ENCODE data around the gene GOLGA6L2. TPM values are rescaled to one million over a fixed set of nuclear protein-coding genes. Genes with fewer than 3 reads are reported as not detected.

Gene GOLGA6L2
- polyA plus RNA-seq, 1 of the 3 experiments (the other 2 are of a cell fraction), result not detected

GRCh38 chr15:23402140-23402539, 44.9 kb downstream of the GOLGA6L2 start:
- no peaks in the 10 kb centered on the region for H3K9me3 ChIP-seq
- CTCF ChIA-PET, result no interaction called here
- H3K79me2 ChIP-seq (ENCODE audit: insufficient read depth), result no peaks in the 10 kb centered on the region
- TF ChIP-seq REST (IDR thresholded peaks at IDR 0.05; ENCODE audit: low read depth, low read length), result no peak
- no peak for TF ChIP-seq PBX3 (IDR thresholded peaks at IDR 0.05)
- no peak for TF ChIP-seq SIN3A (IDR thresholded peaks at IDR 0.05; ENCODE audit: borderline replicate concordance, low read depth, low read length)
- no peak for TF ChIP-seq GATA2 (CRISPR knock-in tag; IDR thresholded peaks at IDR 0.05)
- no peak for TF ChIP-seq FOXM1 (IDR thresholded peaks at IDR 0.05; ENCODE audit: low read depth)
- TF ChIP-seq RXRA (IDR thresholded peaks at IDR 0.05; ENCODE audit: borderline replicate concordance, low read depth), result no peak
- no peak for TF ChIP-seq USF1 (IDR thresholded peaks at IDR 0.05; ENCODE audit: borderline replicate concordance, low read depth)
- TF ChIP-seq NRF1 (IDR thresholded peaks at IDR 0.05; ENCODE audit: low read depth, low read length), result no peak
- TF ChIP-seq RFX5 (IDR thresholded peaks at IDR 0.05; ENCODE audit: low read length), result no peak
- TF ChIP-seq USF2 (IDR thresholded peaks at IDR 0.05; ENCODE audit: borderline replicate concordance, low read depth, low read length), result no peak
- TF ChIP-seq ELF1 (IDR thresholded peaks at IDR 0.05), result no peak
- TF ChIP-seq CHD2 (IDR thresholded peaks at IDR 0.05; ENCODE audit: low read length, partially characterized antibody), result no peak
- no peak for TF ChIP-seq EP300 (IDR thresholded peaks at IDR 0.05; ENCODE audit: borderline replicate concordance in 1 of 2, low read depth in 1 of 2, low read length in 1 of 2)
- POLR2A ChIA-PET, result no interaction called here
- H4K20me1 ChIP-seq (ENCODE audit: insufficient read depth), result no peaks in the 10 kb centered on the region
- no peaks in the 10 kb centered on the region for H3K4me1 ChIP-seq (ENCODE audit: control insufficient read depth in 1 of 2, insufficient read depth in 2 of 2, low read depth in 1 of 2, low read length in 1 of 2)
- H3K4me2 ChIP-seq, result no peak overlapping the region
- no peaks in the 10 kb centered on the region for H3F3A ChIP-seq (replicated peaks; ENCODE audit: insufficient read depth)
- H3K27ac ChIP-seq (ENCODE audit: low read depth in 2 of 2, low read length in 1 of 2), result no peak overlapping the region
- DNase-seq, result no peak
- no peak overlapping the region for H3K4me3 ChIP-seq (ENCODE audit: low read depth in 2 of 2, low read length in 1 of 2)
- WGBS (ENCODE audit: low lambda C conversion rate), result 7% methylated on average over 2 of the region's 2 CpGs
- no peak overlapping the region for H3K9ac ChIP-seq
- no peaks in the 10 kb centered on the region for H3K9me2 ChIP-seq
- no peak overlapping the region for H2AFZ ChIP-seq (ENCODE audit: low read depth)
- H3K27me3 ChIP-seq (ENCODE audit: insufficient read depth), result peaks cover 57% of the 10 kb centered on the region; the same call in 1 of the 2 replicates
- H3K36me3 ChIP-seq (replicated peaks in 1 of 2; ENCODE audit: control insufficient read depth in 1 of 2, insufficient read depth in 2 of 2, low read length in 1 of 2), result no peaks in the 10 kb centered on the region
